HG02798 (cell line): ENCODE data around the gene HEPN1.

ENCODE experiments used
- ATAC-seq: cut with Tn5 transposase; IDR thresholded peaks from one replicate; pipeline ENCODE4 v1.9.1; 2021; ENCODE audit warnings: mild to moderate bottlenecking; ENCODE audit not compliant: unreplicated experiment, poor library complexity

HEPN1 gene

DNA sequence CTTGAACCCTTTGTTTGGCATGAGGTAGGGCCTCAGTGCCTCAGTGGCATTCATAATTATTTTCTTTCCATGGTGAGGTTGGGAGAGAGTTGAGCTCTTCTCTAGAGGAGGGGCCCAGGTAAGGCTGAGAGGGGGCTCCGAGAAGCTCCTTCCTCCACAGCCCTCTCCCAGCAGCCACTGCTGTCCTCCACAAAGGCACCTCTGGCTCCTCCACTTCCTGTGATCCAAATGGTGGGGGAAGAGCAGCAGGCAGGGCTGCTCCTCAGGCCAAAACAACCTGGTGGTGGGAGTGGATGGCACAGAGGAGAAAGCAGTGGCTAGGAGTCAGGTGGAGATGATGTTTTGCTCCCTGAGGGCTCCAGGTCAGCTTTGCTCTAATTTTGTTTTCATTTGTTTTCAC is 34.7 kb upstream of the HEPN1 start:
- ATAC-seq: no peak

DNA sequence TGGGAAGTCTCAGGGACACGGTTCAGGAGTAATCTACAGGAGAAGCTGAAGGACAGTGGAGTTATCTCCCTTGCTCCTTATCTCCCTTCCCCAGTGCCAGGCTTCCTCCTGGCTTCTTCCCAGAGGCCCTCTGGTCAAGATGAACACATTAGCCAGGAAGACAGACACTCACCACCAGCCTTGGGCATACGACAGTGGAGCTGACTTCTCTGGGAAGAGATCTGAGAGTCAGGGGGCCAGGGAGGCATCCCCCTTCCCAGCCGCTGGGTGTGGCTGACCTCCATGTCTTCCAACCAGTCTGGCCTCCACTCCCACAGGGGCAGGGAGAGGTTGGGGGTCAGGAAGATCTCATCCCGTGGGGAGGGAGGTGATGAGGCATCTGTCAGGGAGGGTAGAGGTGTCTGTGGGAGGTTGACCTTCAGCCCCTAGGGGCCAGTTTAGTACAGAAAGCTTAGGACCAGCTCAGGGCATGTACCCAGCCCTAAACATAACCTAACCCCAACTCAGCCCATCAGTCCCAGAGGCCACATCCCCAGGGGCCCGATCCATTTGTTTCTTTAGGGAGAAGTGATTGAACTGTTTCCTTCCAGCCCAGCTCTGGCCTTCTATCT is 34.1 kb upstream of the HEPN1 start:
- no peak for ATAC-seq

DNA sequence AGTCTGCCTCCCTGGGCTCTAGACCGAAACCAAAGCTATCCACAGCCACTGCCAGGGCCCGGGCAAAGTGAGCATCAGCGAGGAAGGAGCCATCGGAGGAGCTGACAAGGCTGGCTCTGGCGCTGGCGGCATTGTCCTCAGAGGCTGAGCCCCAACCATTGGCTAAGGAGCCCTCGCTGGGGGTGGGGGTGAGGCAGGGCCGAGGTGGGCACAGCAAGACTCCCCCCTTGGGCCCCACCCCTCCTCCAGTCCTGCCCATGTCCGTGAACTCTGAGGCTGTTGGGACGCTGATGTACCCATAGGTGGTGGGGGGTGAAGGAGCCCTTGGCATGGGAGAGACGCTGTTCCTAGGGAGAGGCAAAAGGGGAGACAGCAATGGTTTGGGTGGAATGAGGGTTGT is 32.6 kb upstream of the HEPN1 start:
- no peak for ATAC-seq

- no peak for ATAC-seq
These were observed 31.9 kb upstream of the HEPN1 start for GRCh38 chr11:124886978-124887666.

- no peak for ATAC-seq
These were observed 31.4 kb upstream of the HEPN1 start for GRCh38 chr11:124887667-124888013.

- ATAC-seq: no peak
These were observed 29.6 kb upstream of the HEPN1 start for GRCh38 chr11:124889191-124890091.

- no peak for ATAC-seq
These were observed 28.9 kb upstream of the HEPN1 start for GRCh38 chr11:124890151-124890550.

DNA sequence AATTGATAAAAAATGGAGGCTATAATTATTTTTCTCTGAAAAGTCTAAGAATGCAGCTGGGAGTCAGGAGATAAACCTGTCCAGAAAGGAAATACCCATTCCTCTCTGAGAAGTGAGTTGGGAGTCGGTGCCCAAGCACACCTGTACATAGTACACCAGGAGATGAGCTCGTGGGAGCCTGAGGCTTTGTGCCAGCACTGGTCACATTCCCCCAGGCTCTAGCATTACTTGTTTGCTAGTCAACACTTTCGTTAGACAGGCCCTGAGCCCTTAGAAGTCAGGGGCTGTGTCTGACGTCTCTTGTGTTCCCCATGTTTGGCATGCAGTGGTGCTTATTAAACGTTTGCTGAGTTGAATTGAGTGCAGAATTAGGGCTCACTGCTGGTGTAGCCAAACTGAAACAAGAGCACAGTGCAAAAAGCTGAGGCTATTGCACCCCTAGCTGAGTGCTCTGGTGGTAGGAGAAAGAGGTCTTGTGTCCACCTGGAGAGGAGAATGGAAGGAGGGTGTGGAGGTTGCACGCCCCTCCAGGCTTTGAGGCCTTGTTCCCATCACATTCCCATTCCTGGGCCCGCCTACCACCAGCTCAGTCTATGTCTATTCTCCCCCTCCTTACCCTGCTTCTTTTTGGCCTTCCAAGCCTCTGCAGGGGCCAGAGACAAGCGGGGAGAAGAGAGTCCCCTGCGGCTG is 28.2 kb upstream of the HEPN1 start:
- no peak for ATAC-seq

- no peak for ATAC-seq
These were observed 27.6 kb upstream of the HEPN1 start for GRCh38 chr11:124891373-124891861.

DNA sequence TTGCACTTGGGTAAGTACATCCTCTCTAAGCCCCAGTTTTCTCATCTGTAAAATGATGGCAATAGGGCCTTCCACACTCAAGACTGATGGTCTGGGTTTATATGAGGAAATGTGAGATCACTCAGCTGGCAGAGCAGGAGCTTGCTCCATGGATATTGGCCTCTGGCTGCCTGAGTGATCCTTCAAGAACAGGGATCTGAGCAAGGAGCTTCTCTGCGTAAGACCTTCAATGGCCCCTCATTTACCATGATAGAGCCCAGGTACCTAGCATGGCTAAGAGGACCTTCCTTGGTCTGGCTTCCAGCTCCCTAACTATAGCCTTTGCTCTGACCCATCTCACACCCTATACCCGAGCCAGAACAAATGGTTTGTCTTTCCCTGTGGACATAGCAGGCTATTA is 26.9 kb upstream of the HEPN1 start:
- ATAC-seq: no peak

GRCh38 chr11:124892750-124893454 is 26.1 kb upstream of the HEPN1 start:
- ATAC-seq: no peak

GRCh38 chr11:124893781-124894401 is 25.2 kb upstream of the HEPN1 start:
- no peak for ATAC-seq

DNA sequence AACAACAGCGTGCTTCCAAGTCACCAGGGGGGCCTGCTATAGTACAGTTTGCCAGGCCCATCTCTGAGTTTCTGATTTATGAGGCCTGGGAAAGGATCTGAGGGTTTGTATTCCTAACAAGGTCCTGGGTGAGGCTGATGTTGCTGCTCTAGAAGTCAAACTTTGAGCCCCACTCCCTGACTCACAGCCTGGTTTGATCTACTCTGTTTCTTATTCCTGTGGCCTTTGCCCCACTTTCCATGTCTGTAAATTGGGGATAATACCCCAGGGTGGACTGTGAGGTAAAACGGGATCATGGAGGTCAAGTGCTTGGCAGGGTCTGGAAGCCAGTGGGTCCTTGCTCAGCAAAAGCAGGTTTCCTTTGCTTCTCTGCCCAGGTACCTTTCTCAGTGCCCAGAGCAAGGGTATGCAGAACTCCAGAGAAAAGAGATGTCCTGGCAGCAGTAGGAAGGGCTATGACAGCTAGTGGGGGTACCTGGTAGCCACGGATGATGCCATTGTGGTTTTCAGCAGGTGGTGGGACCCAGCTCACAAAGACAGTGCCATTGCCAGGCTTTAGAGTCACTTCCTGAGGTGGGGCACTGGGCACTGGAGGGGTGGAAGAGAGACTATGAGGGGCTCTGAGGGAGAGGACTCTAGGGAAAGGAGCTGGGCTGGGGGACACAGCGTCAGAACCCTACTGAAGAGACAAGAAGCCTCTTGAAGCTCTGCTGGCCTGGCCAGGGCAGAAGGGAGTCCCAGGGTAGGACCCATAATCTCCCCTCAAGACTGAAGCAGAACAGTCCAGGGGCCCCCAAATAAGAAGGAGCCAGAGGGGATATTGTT is 24.2 kb upstream of the HEPN1 start:
- no peak for ATAC-seq

GRCh38 chr11:124895471-124895971 is 23.5 kb upstream of the HEPN1 start:
- ATAC-seq: no peak

DNA sequence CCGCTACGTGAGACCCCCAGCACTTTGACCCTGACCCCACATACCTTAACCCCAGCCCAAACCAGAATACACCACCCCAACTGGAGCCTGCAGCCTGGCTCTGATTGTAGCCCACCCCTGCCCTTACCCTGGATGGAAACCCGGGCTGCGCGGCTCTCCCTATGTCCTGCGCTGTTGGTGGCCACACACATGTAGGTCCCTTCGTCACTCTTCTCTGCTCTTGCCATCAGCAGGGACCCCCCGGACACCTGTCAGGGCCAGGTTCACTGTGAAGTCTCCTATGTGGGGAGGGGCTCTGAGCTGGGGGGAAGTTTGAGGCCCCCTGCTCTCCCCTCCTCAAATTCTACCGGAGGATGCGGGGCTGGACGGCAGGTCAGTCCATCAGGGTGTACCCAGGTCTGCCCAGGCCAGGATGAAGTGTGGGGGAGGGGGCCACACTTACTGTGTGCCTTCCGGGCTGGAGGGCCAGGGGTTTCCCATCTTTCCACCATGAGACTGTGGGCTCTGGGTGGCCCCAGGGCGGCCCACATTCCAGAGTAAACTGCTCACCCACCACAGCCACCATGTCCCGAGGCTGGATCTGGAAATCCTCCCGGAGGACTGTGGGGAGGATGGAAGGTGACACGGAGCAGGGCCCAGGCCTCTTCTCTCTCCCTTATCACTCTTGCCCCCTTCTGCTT is 22.8 kb upstream of the HEPN1 start:
- no peak for ATAC-seq

- no peak for ATAC-seq
These were observed 22.1 kb upstream of the HEPN1 start for GRCh38 chr11:124896821-124897391.

DNA sequence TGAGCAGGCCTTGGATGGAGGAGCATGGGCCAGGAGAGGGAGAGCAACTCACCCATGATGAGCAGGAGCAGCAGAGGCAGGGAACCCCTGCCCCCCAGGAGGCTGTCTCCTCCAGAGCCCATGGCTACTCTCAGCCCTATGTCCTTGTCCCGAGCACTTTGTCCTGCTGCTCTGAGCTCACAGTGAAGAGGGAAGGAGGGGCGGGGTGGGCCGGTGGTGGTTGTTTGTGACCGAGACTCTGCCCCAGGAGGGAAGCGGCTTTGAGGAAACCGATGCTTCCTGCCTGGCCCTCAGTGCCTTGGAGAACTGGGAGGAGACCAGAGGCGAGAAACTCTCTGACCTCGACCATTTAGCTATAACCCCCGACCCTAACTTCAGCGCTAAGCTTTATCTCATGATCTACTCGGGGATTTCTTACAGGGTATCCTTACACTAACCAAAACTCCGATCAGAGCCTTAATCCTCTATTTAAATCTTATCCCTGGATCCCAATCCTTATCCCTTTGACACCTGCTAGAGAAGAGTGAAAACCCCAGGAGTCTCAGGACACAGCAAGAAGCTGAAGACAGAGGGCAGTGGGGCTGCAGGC is 21.3 kb upstream of the HEPN1 start, which contains the start of gene ROBO4:
Gene ROBO4 (minus strand): TSS at position 192 of the 589 bp plus-strand sequence. CDS start 70 bp downstream, at position 122.
- no peak for ATAC-seq
